Left lung (tissue), 10 donors: ENCODE results near the gene ARHGDIG. TPM values are rescaled to one million over a fixed set of nuclear protein-coding genes. Genes with fewer than 3 reads are reported as not detected.
"Not testable (repeated sequence)": the region's sequence is repeated elsewhere in the genome, so short reads cannot be mapped to it uniquely, and the experiment has no call there.

Experiments used
- ATAC-seq: fragments of 200-7000 bp; cut with Tn5 transposase; one replicate; pipeline ENCODE4 v1.9.1; 2020; ENCODE audit warnings: moderate library complexity
- DNase-seq, 4 donors: peaks; one replicate each; pipeline ENCODE4 v3.0.0-alpha.2; 2013 to 2020
- H3K27ac ChIP-seq, 2 donors: fragments of 200-600 bp; sonication (generic) in 1 of 2; one replicate each; pipeline versions ENCODE4 v1.5.0 to v1.8.0; 2020 to 2021
- H3K27me3 ChIP-seq, 2 donors: fragments of 200-600 bp; sonication (generic) in 1 of 2; one replicate each; pipeline versions ENCODE4 v1.5.0 to v1.8.0; 2020 to 2021
- H3K36me3 ChIP-seq, 2 donors: fragments of 200-600 bp; sonication (generic) in 1 of 2; one replicate each; pipeline versions ENCODE4 v1.5.0 to v1.8.0; 2020 to 2021
- H3K4me1 ChIP-seq, 2 donors: fragments of 200-600 bp; one replicate each; pipeline ENCODE4 v1.8.0; 2021
- H3K4me3 ChIP-seq, 2 donors: fragments of 200-600 bp; sonication (generic) in 1 of 2; one replicate each; pipeline versions ENCODE4 v1.5.0 to v1.8.0; 2020 to 2021; ENCODE audit warnings: mild to moderate bottlenecking in 1 of 2
- H3K9me3 ChIP-seq, 2 donors: fragments of 200-600 bp; sonication (generic) in 1 of 2; one replicate each; pipeline versions ENCODE4 v1.5.0 to v1.8.0; 2020 to 2021
- intact Hi-C, 2 donors: fragments of 100-400 bp; cut with DNase I; formaldehyde crosslinking; loops; one replicate each; pipeline versions ENCODE4 v1.11.2 to v1.14.2; 2022
- polyA plus RNA-seq, 6 donors: library from polyadenylated mRNA; unstranded; fragments of 120-200 nt; gene quantifications; one replicate each; pipeline ENCODE4 v1.2.1, GENCODE V29; 2013; ENCODE audit not compliant: insufficient read length in 6 of 6
- total RNA-seq, 2 donors: library from RNA; stranded (reverse); fragmentation: NEBNext Ultra II Directional; extraction: Animal tissue kit (Norgen Biotek cat#: 25700); gene quantifications; one replicate each; pipeline ENCODE4 v1.2.1, GENCODE V29; 2021
- TF ChIP-seq, protein P1 (sequence below), 2 donors: fragments of 200-600 bp; sonication (generic) in 1 of 2; IDR thresholded peaks; one replicate each; pipeline versions ENCODE4 v1.5.0 to v1.8.0; 2021; ENCODE audit warnings: antibody characterized with exemption in 2 of 2
- donor health status: DM: no; HTN: yes; CAD: no.
- donor health status: DM: no; HTN: no; CAD: no.

The ARHGDIG gene
- total and polyA plus RNA-seq, 8 donors, result 0.52 to 2.6 (median 1.0) TPM; not detected in 1

DNA sequence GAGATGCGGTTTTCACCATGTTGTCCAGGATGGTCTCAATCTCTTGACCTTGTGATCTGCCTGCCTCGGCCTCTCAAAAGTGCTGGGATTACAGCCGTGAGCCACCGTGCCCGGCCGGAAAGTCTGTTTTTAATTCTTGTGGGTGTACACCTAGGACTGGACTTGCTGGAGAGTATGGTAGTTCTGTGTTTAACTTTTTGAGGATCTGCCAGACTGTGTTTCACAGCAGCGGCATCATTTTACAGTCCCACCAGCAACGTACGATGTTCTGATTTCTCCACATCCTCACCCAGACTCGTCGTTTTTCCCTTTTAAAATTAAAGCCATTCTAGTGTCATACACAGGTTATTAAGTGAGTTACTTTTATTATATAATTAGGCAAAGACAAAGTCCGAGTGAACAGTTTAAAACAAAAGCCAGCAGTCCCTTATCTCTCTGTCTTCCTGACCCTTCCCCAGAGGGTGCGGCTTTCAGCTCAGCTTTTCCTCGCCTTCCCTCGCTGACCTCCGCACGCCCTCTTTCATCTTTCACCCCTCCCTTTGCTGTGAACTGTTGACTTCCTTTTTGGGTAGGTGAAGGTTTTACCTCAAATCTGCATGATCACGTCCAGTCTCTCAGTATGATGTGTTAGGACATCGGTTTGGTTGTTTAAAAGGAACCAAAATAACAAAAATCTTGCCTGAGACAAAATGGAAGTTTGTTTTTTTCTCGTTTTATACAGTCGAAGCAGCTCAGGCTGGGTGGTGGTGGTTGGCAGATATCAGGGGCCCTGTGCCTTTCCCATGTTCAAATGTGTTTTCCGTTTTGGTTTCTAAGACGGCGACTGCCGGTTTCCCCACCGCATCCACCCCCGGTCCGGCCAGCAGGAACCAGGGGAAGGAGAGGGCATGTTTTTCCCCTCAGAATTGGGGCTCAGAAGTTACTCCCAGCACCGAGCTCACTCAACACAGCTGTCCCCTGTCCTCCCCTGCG, 27.7 kb upstream of the ARHGDIG start:
- ATAC-seq (no peak), DNase-seq (peak in 1 of 4 donors; percentile 53)
- Histone ChIP-seq H3K9me3 (no peaks in the 10 kb centered on the region), H3K36me3 (peaks cover 0 to 34% of the 10 kb centered on the region in 2 donors), H3K27ac (peak overlapping the region in 1 of 2 donors; percentile 74), H3K4me3 (peak overlapping the region in 1 of 2 donors; percentile 2), H3K4me1 (peaks cover 0 to 17% of the 10 kb centered on the region in 2 donors), H3K27me3 (no peaks in the 10 kb centered on the region)
- intact Hi-C loops, result no loop called here
- TF ChIP-seq, protein P1, sequence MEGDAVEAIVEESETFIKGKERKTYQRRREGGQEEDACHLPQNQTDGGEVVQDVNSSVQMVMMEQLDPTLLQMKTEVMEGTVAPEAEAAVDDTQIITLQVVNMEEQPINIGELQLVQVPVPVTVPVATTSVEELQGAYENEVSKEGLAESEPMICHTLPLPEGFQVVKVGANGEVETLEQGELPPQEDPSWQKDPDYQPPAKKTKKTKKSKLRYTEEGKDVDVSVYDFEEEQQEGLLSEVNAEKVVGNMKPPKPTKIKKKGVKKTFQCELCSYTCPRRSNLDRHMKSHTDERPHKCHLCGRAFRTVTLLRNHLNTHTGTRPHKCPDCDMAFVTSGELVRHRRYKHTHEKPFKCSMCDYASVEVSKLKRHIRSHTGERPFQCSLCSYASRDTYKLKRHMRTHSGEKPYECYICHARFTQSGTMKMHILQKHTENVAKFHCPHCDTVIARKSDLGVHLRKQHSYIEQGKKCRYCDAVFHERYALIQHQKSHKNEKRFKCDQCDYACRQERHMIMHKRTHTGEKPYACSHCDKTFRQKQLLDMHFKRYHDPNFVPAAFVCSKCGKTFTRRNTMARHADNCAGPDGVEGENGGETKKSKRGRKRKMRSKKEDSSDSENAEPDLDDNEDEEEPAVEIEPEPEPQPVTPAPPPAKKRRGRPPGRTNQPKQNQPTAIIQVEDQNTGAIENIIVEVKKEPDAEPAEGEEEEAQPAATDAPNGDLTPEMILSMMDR (IDR thresholded peaks at IDR 0.05), result no peak

DNA sequence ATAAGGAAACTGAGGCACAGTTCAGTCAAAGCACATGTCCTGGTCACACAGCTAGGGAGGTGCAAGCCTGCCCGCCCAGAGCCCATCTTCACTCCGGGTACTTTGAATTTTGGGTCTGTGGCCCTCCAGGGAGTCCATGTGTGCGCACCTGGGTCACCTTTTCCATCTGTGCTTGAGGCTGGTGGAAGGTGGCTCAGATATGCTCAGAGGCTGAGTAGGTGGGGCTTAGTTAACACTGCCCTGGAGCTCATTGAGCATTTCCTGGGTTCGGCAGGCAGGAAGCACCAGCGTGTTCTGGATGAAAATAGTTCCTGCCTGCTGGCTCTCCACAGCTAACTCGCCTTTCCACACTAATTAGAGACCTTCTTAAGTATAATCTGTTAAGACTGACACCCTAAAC, 26.6 kb upstream of the ARHGDIG start:
- Histone ChIP-seq H3K9me3 (no peaks in the 10 kb centered on the region), H3K27me3 (no peaks in the 10 kb centered on the region), H3K36me3 (peaks cover 0 to 34% of the 10 kb centered on the region in 2 donors), H3K27ac (no peak overlapping the region), H3K4me3 (no peak overlapping the region), H3K4me1 (peaks cover 0 to 17% of the 10 kb centered on the region in 2 donors)
- TF ChIP-seq, protein P1 (IDR thresholded peaks at IDR 0.05), result no peak
- intact Hi-C loops, result no loop called here
- ATAC-seq (no peak), DNase-seq (peak in 1 of 4 donors; percentile 22)

DNA sequence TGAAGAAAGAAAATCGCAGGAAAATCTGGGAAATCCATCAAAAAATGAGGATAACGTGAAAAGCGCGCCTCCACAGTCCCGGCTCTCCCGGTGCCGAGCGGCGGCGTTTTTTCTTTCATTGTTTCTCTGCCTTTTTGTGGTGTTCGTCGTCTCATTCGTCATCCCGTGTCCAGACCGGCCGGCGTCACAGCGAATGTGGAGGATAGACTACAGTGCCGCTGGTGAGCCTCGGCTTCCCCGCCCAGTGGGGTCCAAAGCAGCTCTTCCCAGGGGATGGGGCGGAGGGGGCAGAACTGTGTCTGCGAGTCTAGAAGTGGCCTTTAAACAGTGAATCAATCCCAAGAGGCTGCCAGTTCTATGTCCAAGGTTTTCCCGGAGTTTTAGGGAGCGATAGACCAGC, 25.9 kb upstream of the ARHGDIG start:
- TF ChIP-seq, protein P1 (IDR thresholded peaks at IDR 0.05), result no peak
- H3K4me3 ChIP-seq, result no peak overlapping the region
- no peak overlapping the region for H3K27ac ChIP-seq
- intact Hi-C loops, result no loop called here
- peaks cover 0 to 17% of the 10 kb centered on the region in 2 donors for H3K4me1 ChIP-seq
- ATAC-seq (no peak), DNase-seq (peak in 1 of 4 donors; percentile 72)
- H3K36me3 ChIP-seq, result peaks cover 0 to 38% of the 10 kb centered on the region in 2 donors
- no peaks in the 10 kb centered on the region for H3K9me3 ChIP-seq
- H3K27me3 ChIP-seq, result no peaks in the 10 kb centered on the region

DNA sequence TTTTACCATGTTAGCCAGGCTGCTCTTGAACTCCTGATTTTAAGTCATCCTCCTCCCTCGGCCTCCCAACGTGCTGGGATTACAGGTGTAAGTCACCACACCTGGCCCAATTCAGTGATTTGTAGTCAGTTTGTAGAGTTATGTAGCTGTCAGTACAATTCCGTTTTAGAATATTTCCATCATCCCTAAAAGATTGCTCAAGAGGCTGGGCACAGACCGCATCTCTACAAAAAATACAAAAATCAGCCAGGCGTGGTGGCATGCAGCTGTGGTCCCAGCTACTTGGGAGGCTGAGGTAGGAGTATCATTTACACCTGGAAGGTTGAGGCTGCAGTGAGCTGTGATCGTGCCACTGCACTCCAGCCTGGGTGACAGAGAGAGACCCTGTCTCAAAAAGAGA, 25.2 kb upstream of the ARHGDIG start:
- no peaks in the 10 kb centered on the region for H3K9me3 ChIP-seq
- no peaks in the 10 kb centered on the region for H3K27me3 ChIP-seq
- ATAC-seq, result no peak
- H3K27ac ChIP-seq, result no peak overlapping the region
- peak in 1 of 4 donors; percentile 4 for DNase-seq
- TF ChIP-seq, protein P1 (IDR thresholded peaks at IDR 0.05), result no peak
- no peak overlapping the region for H3K4me3 ChIP-seq
- H3K36me3 ChIP-seq, result peaks cover 0 to 39% of the 10 kb centered on the region in 2 donors
- intact Hi-C loops, result no loop called here
- peaks cover 0 to 17% of the 10 kb centered on the region in 2 donors for H3K4me1 ChIP-seq

DNA sequence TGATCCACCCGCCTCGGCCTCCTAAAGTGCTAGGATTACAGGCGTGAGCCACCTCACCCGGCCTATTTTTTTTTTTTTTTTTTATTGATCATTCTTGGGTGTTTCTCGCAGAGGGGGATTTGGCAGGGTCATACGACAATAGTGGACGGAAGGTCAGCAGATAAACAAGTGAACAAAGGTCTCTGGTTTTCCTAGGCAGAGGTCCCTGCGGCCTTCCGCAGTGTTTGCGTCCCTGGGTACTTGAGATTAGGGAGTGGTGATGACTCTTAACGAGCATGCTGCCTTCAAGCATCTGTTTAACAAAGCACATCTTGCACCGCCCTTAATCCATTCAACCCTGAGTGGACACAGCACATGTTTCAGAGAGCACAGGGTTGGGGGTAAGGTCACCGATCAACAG, 22.3 kb upstream of the ARHGDIG start:
- H3K9me3 ChIP-seq, DNase-seq, H3K4me3 ChIP-seq, intact Hi-C loops, H3K4me1 ChIP-seq, H3K27ac ChIP-seq, H3K27me3 ChIP-seq, ATAC-seq: not testable (repeated sequence)
- H3K36me3 ChIP-seq, result peaks cover 0 to 64% of the 10 kb centered on the region in 2 donors
